ENCODE measurements around the gene POLG.

GRCh38 chr15:89364741-89365450 is 30.3 kb upstream of the POLG start:
- no peak for TF ChIP-seq MXI1 (IDR thresholded peaks at IDR 0.05; ENCODE audit: borderline replicate concordance, low read depth, low read length)
- no peak for TF ChIP-seq CTCF (conservative IDR thresholded peaks at IDR 0.05; ENCODE audit: low read depth, low read length)
- TF ChIP-seq POLR2A (IDR thresholded peaks at IDR 0.05; ENCODE audit: low read depth, low read length) = no peak
- no peak for TF ChIP-seq FOS (IDR thresholded peaks at IDR 0.05; ENCODE audit: low read depth, low read length)
- TF ChIP-seq CEBPB (IDR thresholded peaks at IDR 0.05; ENCODE audit: low read depth, low read length) = no peak
- no peak for TF ChIP-seq NFE2L2 (IDR thresholded peaks at IDR 0.05; ENCODE audit: low read depth, low read length)

All from IMR-90 (cell line).